Measurements from ENCODE around the gene AKAP17A. TPM values are rescaled to one million over a fixed set of nuclear protein-coding genes. Genes with fewer than 3 reads are reported as not detected.

Gene AKAP17A
- total RNA-seq, 1 experiment from 2014 or later: 39.9 TPM

GRCh38 chrX:1649621-1650020, 58.2 kb downstream of the AKAP17A start:
- Mint-ChIP-seq H3K4me3 (ENCODE audit: low read depth, unreplicated experiment) (no peak overlapping the region), H3K4me1 (ENCODE audit: low read depth, unreplicated experiment) (no peaks in the 10 kb centered on the region), H3K36me3 (ENCODE audit: insufficient read depth, unreplicated experiment) (no peaks in the 10 kb centered on the region), H3K27me3 (ENCODE audit: unreplicated experiment) (no peaks in the 10 kb centered on the region), H3K27ac (ENCODE audit: unreplicated experiment) (no peak overlapping the region), H3K9me3 (ENCODE audit: low read depth, unreplicated experiment) (peaks cover 3% of the 10 kb centered on the region)
- CTCF ChIA-PET: no interaction called here
- intact Hi-C loops (cut with micrococcal nuclease; ENCODE audit: unreplicated experiment): loop anchor here (5.0 kb wide), 2 partner anchors 943 to 1168 kb away; no protein-coding TSS in a partner anchor
- TF ChIP-seq, protein P1, sequence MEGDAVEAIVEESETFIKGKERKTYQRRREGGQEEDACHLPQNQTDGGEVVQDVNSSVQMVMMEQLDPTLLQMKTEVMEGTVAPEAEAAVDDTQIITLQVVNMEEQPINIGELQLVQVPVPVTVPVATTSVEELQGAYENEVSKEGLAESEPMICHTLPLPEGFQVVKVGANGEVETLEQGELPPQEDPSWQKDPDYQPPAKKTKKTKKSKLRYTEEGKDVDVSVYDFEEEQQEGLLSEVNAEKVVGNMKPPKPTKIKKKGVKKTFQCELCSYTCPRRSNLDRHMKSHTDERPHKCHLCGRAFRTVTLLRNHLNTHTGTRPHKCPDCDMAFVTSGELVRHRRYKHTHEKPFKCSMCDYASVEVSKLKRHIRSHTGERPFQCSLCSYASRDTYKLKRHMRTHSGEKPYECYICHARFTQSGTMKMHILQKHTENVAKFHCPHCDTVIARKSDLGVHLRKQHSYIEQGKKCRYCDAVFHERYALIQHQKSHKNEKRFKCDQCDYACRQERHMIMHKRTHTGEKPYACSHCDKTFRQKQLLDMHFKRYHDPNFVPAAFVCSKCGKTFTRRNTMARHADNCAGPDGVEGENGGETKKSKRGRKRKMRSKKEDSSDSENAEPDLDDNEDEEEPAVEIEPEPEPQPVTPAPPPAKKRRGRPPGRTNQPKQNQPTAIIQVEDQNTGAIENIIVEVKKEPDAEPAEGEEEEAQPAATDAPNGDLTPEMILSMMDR (IDR thresholded peaks at IDR 0.05; ENCODE audit: unreplicated experiment): no peak
- no peak for DNase-seq
- no TSS peak for BruUV-seq (replicated peaks)

Other genes starting within 250 kb of the AKAP17A start
- 139 and 161 TPM in 2 replicates for gene SLC25A6, start 199.5 kb upstream of the AKAP17A start, total RNA-seq (2022)
- gene ASMTL, start 138.7 kb upstream of the AKAP17A start, total RNA-seq (2022): 14.4 and 18.0 TPM in 2 replicates
- gene P2RY8, start 54.4 kb upstream of the AKAP17A start, total RNA-seq (2022): 0.07 TPM in 1 of 2 replicates, not detected in the other
- not detected in 2 replicates for gene ASMT, start 23.5 kb downstream of the AKAP17A start, total RNA-seq (2022)

Measured in Calu3 (cell line).